OCI-LY7 (cell line): ENCODE measurements around the gene PKD1L1.

Source experiments
- CTCF ChIP-seq: fragments of 200-600 bp; sonication (generic); conservative IDR thresholded peaks from 2 replicates; pipeline ENCODE4 v1.5.1; 2014; ENCODE audit warnings: mild to moderate bottlenecking, antibody characterized with exemption, low read length, moderate library complexity, mixed read lengths
- EZH2phosphoT487 ChIP-seq: fragments of 200-600 bp; sonication (generic); IDR thresholded peaks from 2 replicates; pipeline ENCODE4 v1.6.1; 2018; ENCODE audit warnings: low read depth, borderline replicate concordance, mild to moderate bottlenecking, mixed run types, antibody characterized with exemption, low read length, moderate library complexity, mixed read lengths

GRCh38 chr7:47946581-47947354 is 1.5 kb downstream of the PKD1L1 start:
- no peak for TF ChIP-seq CTCF
- no peak for TF ChIP-seq EZH2phosphoT487
